Stomach (tissue), 4 donors: ENCODE data around the gene HHIPL1.

ENCODE experiments used
- EP300 ChIP-seq: sonication (generic); formaldehyde crosslinking; IDR thresholded peaks from one replicate; pipeline ENCODE4 v1.6.1; 2017; ENCODE audit warnings: antibody characterized with exemption
- TF ChIP-seq, protein P1 (sequence below), 7 experiments: fragments of 450-650 bp in 4 of 7; fragments of 200-600 bp in 3 of 7; sonication (generic) in 3 of 7; IDR thresholded peaks; one replicate each; pipeline ENCODE4 v1.5.1; 2016 to 2019; ENCODE audit warnings: antibody characterized with exemption in 7 of 7, control low read depth in 2 of 7, mild to moderate bottlenecking in 1 of 7

DNA sequence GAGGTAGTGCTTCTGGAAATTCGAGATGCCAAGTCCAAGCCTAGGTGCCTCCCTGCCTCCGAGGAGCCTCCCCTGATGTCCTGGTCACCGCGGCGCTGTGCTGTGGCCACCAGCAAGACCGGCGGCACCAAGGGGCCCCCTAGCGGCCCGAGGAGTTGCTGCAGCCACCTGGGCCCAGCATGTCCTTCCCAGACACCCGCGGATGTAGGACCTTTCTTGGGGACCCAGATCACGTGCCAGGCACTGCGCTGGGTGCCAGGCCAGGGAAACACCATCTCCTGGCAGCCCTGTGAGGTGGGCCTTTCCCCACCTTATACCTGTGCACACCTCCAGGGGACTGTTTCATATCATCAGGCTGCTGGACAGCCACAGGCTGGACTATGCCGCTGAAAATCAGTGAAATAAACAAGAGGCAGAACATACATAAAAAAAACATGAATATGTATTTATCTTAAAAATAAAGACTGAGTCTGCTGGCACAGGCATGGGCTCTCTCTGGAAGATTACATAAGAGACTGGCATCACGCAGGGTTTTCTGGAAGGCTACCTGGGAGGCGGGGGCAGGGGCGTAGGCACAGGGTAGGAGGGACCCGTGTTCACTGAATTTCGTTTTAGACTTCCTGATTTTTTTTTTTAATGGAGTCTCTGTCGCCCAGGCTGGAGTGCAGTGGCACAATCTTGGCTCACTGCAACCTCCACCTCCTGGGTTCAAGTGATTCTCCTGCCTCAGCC, 15.9 kb upstream of the HHIPL1 start:
- TF ChIP-seq, protein P1, sequence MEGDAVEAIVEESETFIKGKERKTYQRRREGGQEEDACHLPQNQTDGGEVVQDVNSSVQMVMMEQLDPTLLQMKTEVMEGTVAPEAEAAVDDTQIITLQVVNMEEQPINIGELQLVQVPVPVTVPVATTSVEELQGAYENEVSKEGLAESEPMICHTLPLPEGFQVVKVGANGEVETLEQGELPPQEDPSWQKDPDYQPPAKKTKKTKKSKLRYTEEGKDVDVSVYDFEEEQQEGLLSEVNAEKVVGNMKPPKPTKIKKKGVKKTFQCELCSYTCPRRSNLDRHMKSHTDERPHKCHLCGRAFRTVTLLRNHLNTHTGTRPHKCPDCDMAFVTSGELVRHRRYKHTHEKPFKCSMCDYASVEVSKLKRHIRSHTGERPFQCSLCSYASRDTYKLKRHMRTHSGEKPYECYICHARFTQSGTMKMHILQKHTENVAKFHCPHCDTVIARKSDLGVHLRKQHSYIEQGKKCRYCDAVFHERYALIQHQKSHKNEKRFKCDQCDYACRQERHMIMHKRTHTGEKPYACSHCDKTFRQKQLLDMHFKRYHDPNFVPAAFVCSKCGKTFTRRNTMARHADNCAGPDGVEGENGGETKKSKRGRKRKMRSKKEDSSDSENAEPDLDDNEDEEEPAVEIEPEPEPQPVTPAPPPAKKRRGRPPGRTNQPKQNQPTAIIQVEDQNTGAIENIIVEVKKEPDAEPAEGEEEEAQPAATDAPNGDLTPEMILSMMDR (IDR thresholded peaks at IDR 0.05) = peak in 6 of 7 experiments; percentile 79 to 98 (median 96)
- TF ChIP-seq EP300 = no peak
